ENCODE data around the gene TSC2. TPM values are rescaled to one million over a fixed set of nuclear protein-coding genes. Genes with fewer than 3 reads are reported as not detected.

TSC2 gene
- 100 to 1,000 TPM in 3 of 4 donors, 10 to 100 TPM in 1; 98.4 to 220 (median 141) TPM for total RNA-seq

- Histone ChIP-seq H3K27me3 (no peaks in the 10 kb centered on the region), H3K4me3 (peak within 1 kb of the TSS; percentile 76 to 93 (median 88)), H3K36me3 (peaks cover 0 to 26% (median 0%) of the 10 kb centered on the region in 3 donors), H3K27ac (peak within 1 kb of the TSS; percentile 55 to 77 (median 73)), H3K4me1 (peaks cover 7 to 41% (median 11%) of the 10 kb centered on the region in 4 donors), H3K9me3 (no peaks in the 10 kb centered on the region)
- no peak for TF ChIP-seq POLR2A (IDR thresholded peaks at IDR 0.05)
- peak; percentile 38 to 73 (median 64) for TF ChIP-seq CTCF (IDR thresholded peaks at IDR 0.05)
- peak; percentile 95 to 98 (median 97) for DNase-seq
These were observed at the start of gene TSC2, which contains the start of gene NTHL1 for GRCh38 chr16:2047330-2048115. Gene TSC2, plus strand, starts transcription at chr16:2047985. Its CDS starts 631 bp downstream, at chr16:2048616. Gene NTHL1, minus strand, starts transcription at chr16:2047834. Its CDS starts 11 bp downstream, at chr16:2047823.

GRCh38 chr16:1998360-1998835 is 49.4 kb upstream of the TSC2 start:
- H3K27me3 ChIP-seq, result no peaks in the 10 kb centered on the region
- H3K4me3 ChIP-seq, result no peak overlapping the region
- no peak for DNase-seq
- H3K27ac ChIP-seq, result peak overlapping the region in 1 of 4 donors; percentile 40
- peaks cover 0 to 6% (median 0%) of the 10 kb centered on the region in 4 donors for H3K4me1 ChIP-seq
- TF ChIP-seq CTCF (IDR thresholded peaks at IDR 0.05), result no peak
- TF ChIP-seq POLR2A (IDR thresholded peaks at IDR 0.05), result no peak
- peaks cover 0 to 63% (median 3%) of the 10 kb centered on the region in 3 donors for H3K36me3 ChIP-seq
- H3K9me3 ChIP-seq, result no peaks in the 10 kb centered on the region

GRCh38 chr16:1998852-1999801 is 48.7 kb upstream of the TSC2 start:
- TF ChIP-seq CTCF (IDR thresholded peaks at IDR 0.05) (no peak), POLR2A (IDR thresholded peaks at IDR 0.05) (no peak)
- Histone ChIP-seq H3K27me3 (no peaks in the 10 kb centered on the region), H3K4me1 (peaks cover 2 to 13% (median 4%) of the 10 kb centered on the region in 4 donors), H3K9me3 (no peaks in the 10 kb centered on the region), H3K36me3 (peaks cover 0 to 63% (median 3%) of the 10 kb centered on the region in 3 donors), H3K27ac (no peak overlapping the region), H3K4me3 (no peak overlapping the region)
- no peak for DNase-seq

- no peak overlapping the region for H3K27ac ChIP-seq
- H3K27me3 ChIP-seq, result no peaks in the 10 kb centered on the region
- no peak for TF ChIP-seq POLR2A (IDR thresholded peaks at IDR 0.05)
- no peak for TF ChIP-seq CTCF (IDR thresholded peaks at IDR 0.05)
- H3K9me3 ChIP-seq, result no peaks in the 10 kb centered on the region
- no peak for DNase-seq
- no peak overlapping the region for H3K4me3 ChIP-seq
- peaks cover 0 to 63% (median 3%) of the 10 kb centered on the region in 3 donors for H3K36me3 ChIP-seq
- peaks cover 6 to 22% (median 9%) of the 10 kb centered on the region in 4 donors for H3K4me1 ChIP-seq
These were observed 47.8 kb upstream of the TSC2 start for GRCh38 chr16:1999866-2000514.

GRCh38 chr16:2001035-2001434 is 46.8 kb upstream of the TSC2 start:
- no peak for DNase-seq
- no peak for TF ChIP-seq CTCF (IDR thresholded peaks at IDR 0.05)
- no peak for TF ChIP-seq POLR2A (IDR thresholded peaks at IDR 0.05)
- Histone ChIP-seq H3K36me3 (peaks cover 0 to 63% (median 3%) of the 10 kb centered on the region in 3 donors), H3K27me3 (no peaks in the 10 kb centered on the region), H3K4me3 (no peak overlapping the region), H3K27ac (no peak overlapping the region), H3K4me1 (peaks cover 6 to 32% (median 9%) of the 10 kb centered on the region in 4 donors), H3K9me3 (no peaks in the 10 kb centered on the region)

Measured in Peyer's patch (tissue), 4 donors.